Measurements from ENCODE around the gene UBA1.

Gene UBA1

GRCh38 chrX:47162927-47163583 lies 30.6 kb upstream of the UBA1 start:
- H3K79me2 ChIP-seq (ENCODE audit: insufficient read depth, low read depth) = peaks cover 20% of the 10 kb centered on the region; the same call in 1 of the 2 replicates
- no peaks in the 10 kb centered on the region for H4K20me1 ChIP-seq (ENCODE audit: insufficient read depth)
- no peak overlapping the region for H3K9ac ChIP-seq
- no peaks in the 10 kb centered on the region for H3K4me1 ChIP-seq (ENCODE audit: low read depth, poor library complexity, severe bottlenecking)
- no peak overlapping the region for H3K4me3 ChIP-seq (IDR thresholded peaks at IDR 0.05; ENCODE audit: insufficient read depth, low read depth, low read length)
- H3K27ac ChIP-seq = no peak overlapping the region
- no peaks in the 10 kb centered on the region for H3K36me3 ChIP-seq (ENCODE audit: insufficient read depth)
- no peak overlapping the region for H3K4me2 ChIP-seq
- no peak for TF ChIP-seq CTCF (conservative IDR thresholded peaks at IDR 0.05; ENCODE audit: low read depth, low read length)
- H2AFZ ChIP-seq (ENCODE audit: low read depth) = no peak overlapping the region
- H3K27me3 ChIP-seq (ENCODE audit: insufficient read depth, low read depth) = no peaks in the 10 kb centered on the region

- Histone ChIP-seq H3K79me2 (ENCODE audit: insufficient read depth, low read depth) (peaks cover 22% of the 10 kb centered on the region; the same call in 1 of the 2 replicates), H3K4me2 (no peak overlapping the region), H3K27ac (no peak overlapping the region), H2AFZ (ENCODE audit: low read depth) (no peak overlapping the region), H3K36me3 (ENCODE audit: insufficient read depth) (no peaks in the 10 kb centered on the region), H3K27me3 (ENCODE audit: insufficient read depth, low read depth) (no peaks in the 10 kb centered on the region), H3K4me1 (ENCODE audit: low read depth, poor library complexity, severe bottlenecking) (no peaks in the 10 kb centered on the region), H3K9ac (no peak overlapping the region), H4K20me1 (ENCODE audit: insufficient read depth) (no peaks in the 10 kb centered on the region), H3K4me3 (IDR thresholded peaks at IDR 0.05; ENCODE audit: insufficient read depth, low read depth, low read length) (no peak overlapping the region)
- TF ChIP-seq CTCF (conservative IDR thresholded peaks at IDR 0.05; ENCODE audit: low read depth, low read length) = no peak
Observed at GRCh38 chrX:47164420-47164819, 29.2 kb upstream of the UBA1 start.

GRCh38 chrX:47166126-47166525 lies 27.5 kb upstream of the UBA1 start:
- no peak overlapping the region for H3K9ac ChIP-seq
- no peak for TF ChIP-seq CTCF (conservative IDR thresholded peaks at IDR 0.05; ENCODE audit: low read depth, low read length)
- no peaks in the 10 kb centered on the region for H4K20me1 ChIP-seq (ENCODE audit: insufficient read depth)
- no peak overlapping the region for H3K4me2 ChIP-seq
- H3K27me3 ChIP-seq (ENCODE audit: insufficient read depth, low read depth) = no peaks in the 10 kb centered on the region
- no peak overlapping the region for H3K4me3 ChIP-seq (IDR thresholded peaks at IDR 0.05; ENCODE audit: insufficient read depth, low read depth, low read length)
- no peak overlapping the region for H3K27ac ChIP-seq
- H2AFZ ChIP-seq (ENCODE audit: low read depth) = no peak overlapping the region
- no peaks in the 10 kb centered on the region for H3K4me1 ChIP-seq (ENCODE audit: low read depth, poor library complexity, severe bottlenecking)
- H3K79me2 ChIP-seq (ENCODE audit: insufficient read depth, low read depth) = peaks cover 22% of the 10 kb centered on the region; the same call in 1 of the 2 replicates
- no peaks in the 10 kb centered on the region for H3K36me3 ChIP-seq (ENCODE audit: insufficient read depth)

GRCh38 chrX:47168495-47169073 lies 25.0 kb upstream of the UBA1 start:
- peaks cover 22% of the 10 kb centered on the region; the same call in 1 of the 2 replicates for H3K79me2 ChIP-seq (ENCODE audit: insufficient read depth, low read depth)
- H3K27ac ChIP-seq = no peak overlapping the region
- H2AFZ ChIP-seq (ENCODE audit: low read depth) = no peak overlapping the region
- no peaks in the 10 kb centered on the region for H3K27me3 ChIP-seq (ENCODE audit: insufficient read depth, low read depth)
- no peak for TF ChIP-seq CTCF (conservative IDR thresholded peaks at IDR 0.05; ENCODE audit: low read depth, low read length)
- H3K4me3 ChIP-seq (IDR thresholded peaks at IDR 0.05; ENCODE audit: insufficient read depth, low read depth, low read length) = no peak overlapping the region
- no peaks in the 10 kb centered on the region for H3K36me3 ChIP-seq (ENCODE audit: insufficient read depth)
- H3K9ac ChIP-seq = no peak overlapping the region
- H4K20me1 ChIP-seq (ENCODE audit: insufficient read depth) = no peaks in the 10 kb centered on the region
- H3K4me1 ChIP-seq (ENCODE audit: low read depth, poor library complexity, severe bottlenecking) = no peaks in the 10 kb centered on the region
- H3K4me2 ChIP-seq = no peak overlapping the region
